HUES64 (cell line): Measurements from ENCODE around the gene FGD4.
A peak's percentile ranks its signal among the peaks of the same experiment; 100 is the strongest.

Experiments used
- H3K27ac ChIP-seq: 2 replicates; pipeline ENCODE4 v1.7.0; 2013; ENCODE audit warnings: low read depth, low read length, inconsistent platforms
- H3K27me3 ChIP-seq: 2 replicates; pipeline ENCODE4 v1.6.1; 2013; ENCODE audit warnings: mild to moderate bottlenecking, low read length; ENCODE audit not compliant: insufficient read depth
- H3K36me3 ChIP-seq: 2 replicates; pipeline ENCODE4 v1.6.1; 2013; ENCODE audit warnings: mild to moderate bottlenecking, low read length; ENCODE audit not compliant: insufficient read depth
- H3K4me1 ChIP-seq: 2 replicates; pipeline ENCODE4 v1.6.1; 2013; ENCODE audit warnings: mild to moderate bottlenecking, low read length, moderate library complexity; ENCODE audit not compliant: insufficient read depth
- H3K4me3 ChIP-seq: 2 replicates; pipeline ENCODE4 v1.5.1; 2013; ENCODE audit warnings: mild to moderate bottlenecking, low read length, moderate library complexity
- H3K9ac ChIP-seq: 2 replicates; pipeline ENCODE4 v1.6.1; 2013; ENCODE audit warnings: mild to moderate bottlenecking, low read depth, low read length
- H3K9me3 ChIP-seq: 2 replicates; pipeline ENCODE4 v1.6.1; 2013; ENCODE audit warnings: low read depth, low read length; ENCODE audit not compliant: insufficient read depth
- WGBS: fragments of 150-250, 120-280 bp; methylation state at CpG from one replicate; pipeline ENCODE4 v1.1.7; 2013; ENCODE audit warnings: missing lambda C conversion rate; 5-methylcytosine and 5-hydroxymethylcytosine counted together

Gene FGD4

DNA sequence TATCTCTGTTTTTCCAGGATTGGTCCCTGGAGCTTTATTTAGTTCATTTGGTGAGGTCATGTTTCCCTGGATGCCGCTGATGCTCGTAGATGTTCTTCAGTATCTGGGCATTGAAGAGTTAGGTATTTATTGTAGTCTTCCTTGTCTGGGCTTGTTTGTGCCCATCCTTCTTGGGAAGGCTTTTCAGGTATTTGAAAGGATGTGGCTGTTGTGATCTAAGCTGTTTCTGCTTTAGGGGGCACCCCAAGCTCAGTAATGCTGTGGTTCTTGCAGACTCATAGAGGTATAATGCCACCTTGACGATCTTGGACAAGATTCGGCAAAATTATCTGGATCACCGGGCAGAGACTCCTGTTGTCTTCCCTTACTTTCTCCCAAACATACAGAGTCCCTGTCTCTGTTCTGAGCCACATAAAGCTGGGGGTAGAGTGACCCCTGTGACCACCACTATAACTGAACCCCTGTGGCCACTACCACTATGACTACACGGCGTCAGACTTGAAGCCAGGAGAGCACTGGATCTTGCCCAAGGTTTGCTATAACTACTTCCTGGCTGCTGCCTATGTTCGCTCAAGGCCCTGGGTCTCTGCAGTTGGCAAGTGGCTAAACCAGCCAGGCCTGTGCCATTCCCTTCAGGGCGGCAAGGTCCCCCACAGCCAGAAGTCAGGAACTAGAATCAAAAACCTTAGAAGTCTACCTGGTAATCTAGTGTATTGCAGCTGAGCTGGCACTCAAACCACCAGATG lies 40.9 kb downstream of the FGD4 start:
- Histone ChIP-seq H3K27ac (0 out of 2 replicates have a peak overlapping the region, but pooled peaks have one; percentile 15), H3K4me1 (peaks cover 43% of the 10 kb centered on the region), H3K36me3 (0 out of 2 replicates have a peak, but pooled peaks cover 4% of the 10 kb centered on the region), H3K9me3 (no peaks in the 10 kb centered on the region), H3K27me3 (no peaks in the 10 kb centered on the region), H3K4me3 (no peak overlapping the region), H3K9ac (no peak overlapping the region)
- WGBS: 94% methylated on average over 9 of the region's 9 CpGs

DNA sequence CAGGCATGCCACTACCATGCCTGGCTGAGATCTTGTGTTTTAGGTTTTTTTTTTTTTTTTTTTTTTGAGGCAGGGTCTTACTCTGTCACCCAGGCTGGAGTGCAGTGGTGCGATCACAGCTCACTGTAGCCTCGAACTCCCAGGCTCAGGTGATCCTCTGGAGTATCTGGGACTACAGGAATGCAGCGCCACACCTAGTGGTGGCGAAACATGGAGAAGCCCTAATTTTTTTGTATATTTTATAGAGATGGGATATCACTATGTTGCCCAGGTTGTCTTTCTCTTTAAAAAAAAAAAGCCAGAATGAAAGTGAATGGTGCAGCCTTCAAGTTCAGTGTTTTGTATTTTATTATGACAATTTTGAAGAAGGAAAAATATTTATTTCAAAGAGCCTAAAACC lies 44.1 kb downstream of the FGD4 start:
- Histone ChIP-seq H3K9ac (no peak overlapping the region), H3K4me3 (no peak overlapping the region), H3K9me3 (no peaks in the 10 kb centered on the region), H3K36me3 (0 out of 2 replicates have a peak, but pooled peaks cover 4% of the 10 kb centered on the region), H3K27me3 (no peaks in the 10 kb centered on the region), H3K27ac (no peak overlapping the region), H3K4me1 (peaks cover 58% of the 10 kb centered on the region)
- WGBS: 96% methylated on average over 4 of the region's 4 CpGs

DNA sequence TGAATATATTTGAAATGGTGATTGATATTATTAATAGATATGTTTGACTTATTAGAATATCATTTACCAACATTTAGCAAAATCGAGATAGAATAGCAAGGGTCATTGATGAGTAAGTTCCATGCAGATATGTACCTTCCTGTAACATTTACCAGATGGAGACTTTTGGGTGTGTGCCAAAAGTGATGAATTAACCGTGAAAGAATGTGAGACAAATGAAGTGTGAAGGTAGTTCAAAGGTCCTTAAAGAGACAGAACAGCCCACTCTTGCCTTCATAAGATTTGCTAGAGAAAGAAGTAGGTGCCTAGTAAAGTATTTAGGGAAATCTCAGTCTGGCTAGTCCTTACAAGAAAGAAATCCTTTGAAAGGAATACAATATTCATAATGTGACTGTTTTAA lies 45.5 kb downstream of the FGD4 start:
- H3K4me1 ChIP-seq: peaks cover 51% of the 10 kb centered on the region
- H3K27me3 ChIP-seq: no peaks in the 10 kb centered on the region
- no peak overlapping the region for H3K4me3 ChIP-seq
- H3K27ac ChIP-seq: peak overlapping the region; percentile 16; the same call in 1 of the 2 replicates
- no peaks in the 10 kb centered on the region for H3K36me3 ChIP-seq
- no peak overlapping the region for H3K9ac ChIP-seq
- H3K9me3 ChIP-seq: no peaks in the 10 kb centered on the region
- WGBS: 19% methylated on average over 2 of the region's 2 CpGs

DNA sequence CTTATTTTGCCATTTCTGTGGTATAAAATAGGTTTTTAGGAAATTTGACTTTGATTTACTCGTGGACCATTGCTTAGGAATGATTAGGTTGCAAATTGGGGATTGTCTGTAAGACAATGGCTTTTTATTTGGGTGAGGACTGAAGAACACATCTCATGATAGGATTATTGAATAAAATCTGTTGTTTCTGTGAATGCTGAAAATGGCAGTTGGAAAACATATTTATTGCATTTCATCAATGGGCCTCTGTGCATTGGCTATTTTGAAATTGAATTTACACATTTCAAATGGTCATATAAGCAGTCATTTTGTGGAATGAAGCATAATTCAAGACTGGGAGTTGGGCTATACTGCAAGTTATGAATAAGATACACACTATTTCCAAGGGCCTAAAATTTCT lies 46.0 kb downstream of the FGD4 start:
- Histone ChIP-seq H3K9ac (no peak overlapping the region), H3K9me3 (no peaks in the 10 kb centered on the region), H3K27me3 (no peaks in the 10 kb centered on the region), H3K4me3 (no peak overlapping the region), H3K27ac (peak overlapping the region; percentile 67; the same call in 1 of the 2 replicates), H3K4me1 (peaks cover 51% of the 10 kb centered on the region), H3K36me3 (no peaks in the 10 kb centered on the region)
- 55% methylated on average over 1 of the region's 1 CpG for WGBS

GRCh38 chr12:32446316-32447119 lies 47.2 kb downstream of the FGD4 start:
- Histone ChIP-seq H3K9me3 (no peaks in the 10 kb centered on the region), H3K9ac (peak overlapping the region; percentile 43; the same call in 1 of the 2 replicates), H3K27me3 (no peaks in the 10 kb centered on the region), H3K4me3 (no peak overlapping the region), H3K27ac (peak overlapping the region; percentile 67), H3K36me3 (no peaks in the 10 kb centered on the region), H3K4me1 (peaks cover 51% of the 10 kb centered on the region)
- WGBS: 86% methylated on average over 14 of the region's 14 CpGs

- H3K4me1 ChIP-seq: peaks cover 64% of the 10 kb centered on the region
These were observed 49.2 kb downstream of the FGD4 start for GRCh38 chr12:32448586-32448985.

GRCh38 chr12:32450363-32450762 lies 51.0 kb downstream of the FGD4 start:
- Histone ChIP-seq H3K27ac (peak overlapping the region; percentile 46; the same call in 1 of the 2 replicates), H3K4me3 (no peak overlapping the region), H3K9me3 (no peaks in the 10 kb centered on the region), H3K36me3 (no peaks in the 10 kb centered on the region), H3K4me1 (peaks cover 70% of the 10 kb centered on the region), H3K27me3 (no peaks in the 10 kb centered on the region), H3K9ac (no peak overlapping the region)
- WGBS: 83% methylated on average over 2 of the region's 2 CpGs

More at GRCh38 chr12:32448586-32448985, 49.2 kb downstream of the FGD4 start:
- Histone ChIP-seq H3K9me3 (no peaks in the 10 kb centered on the region), H3K9ac (no peak overlapping the region), H3K27ac (no peak overlapping the region), H3K36me3 (no peaks in the 10 kb centered on the region), H3K4me3 (no peak overlapping the region), H3K27me3 (no peaks in the 10 kb centered on the region)
- WGBS: 92% methylated on average over 5 of the region's 6 CpGs

- Histone ChIP-seq H3K27me3 (no peaks in the 10 kb centered on the region), H3K4me3 (no peak overlapping the region), H3K36me3 (no peaks in the 10 kb centered on the region), H3K27ac (peak overlapping the region; percentile 46; the same call in 1 of the 2 replicates), H3K9me3 (no peaks in the 10 kb centered on the region), H3K9ac (no peak overlapping the region), H3K4me1 (peaks cover 70% of the 10 kb centered on the region)
- WGBS: 94% methylated on average over 1 of the region's 1 CpG
These were observed 51.4 kb downstream of the FGD4 start for GRCh38 chr12:32450768-32451167.

- WGBS: 84% methylated on average over 4 of the region's 5 CpGs
- H3K4me3 ChIP-seq: no peak overlapping the region
- no peaks in the 10 kb centered on the region for H3K27me3 ChIP-seq
- no peaks in the 10 kb centered on the region for H3K9me3 ChIP-seq
- peak overlapping the region; percentile 71 for H3K27ac ChIP-seq
- no peak overlapping the region for H3K9ac ChIP-seq
- no peaks in the 10 kb centered on the region for H3K36me3 ChIP-seq
- peaks cover 70% of the 10 kb centered on the region for H3K4me1 ChIP-seq
These were observed 52.5 kb downstream of the FGD4 start for GRCh38 chr12:32451816-32452215.

DNA sequence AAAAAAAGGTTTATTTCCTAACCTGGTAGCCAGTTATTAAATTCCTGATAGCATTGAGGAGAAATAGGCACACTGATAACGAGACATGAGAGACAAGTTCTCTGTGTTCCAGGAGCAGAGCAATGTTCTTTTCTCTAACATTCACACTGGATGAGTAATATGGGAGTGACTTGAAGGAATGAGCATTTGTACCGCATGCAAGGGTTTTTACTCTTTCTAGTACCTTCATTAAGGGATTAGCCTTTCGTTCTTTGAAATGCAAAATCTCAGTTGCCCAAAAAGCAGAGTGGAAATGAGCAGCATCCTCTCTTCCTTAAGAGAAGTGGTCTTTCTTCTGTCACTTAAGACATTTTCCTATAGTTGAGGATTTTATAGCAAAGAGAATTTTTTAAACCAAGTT lies 54.7 kb downstream of the FGD4 start:
- H3K4me1 ChIP-seq: peaks cover 73% of the 10 kb centered on the region
- no peaks in the 10 kb centered on the region for H3K36me3 ChIP-seq
- WGBS: 0% methylated on average over 3 of the region's 3 CpGs
- peak overlapping the region; percentile 98 for H3K27ac ChIP-seq
- H3K9ac ChIP-seq: peak overlapping the region; percentile 80
- no peaks in the 10 kb centered on the region for H3K9me3 ChIP-seq
- H3K27me3 ChIP-seq: no peaks in the 10 kb centered on the region
- H3K4me3 ChIP-seq: peak overlapping the region; percentile 39

- H3K36me3 ChIP-seq: no peaks in the 10 kb centered on the region
- H3K9me3 ChIP-seq: no peaks in the 10 kb centered on the region
- no CpG with 5 or more reads among the region's 1 CpG for WGBS
- H3K27ac ChIP-seq: peak overlapping the region; percentile 98
- peak overlapping the region; percentile 80 for H3K9ac ChIP-seq
- no peaks in the 10 kb centered on the region for H3K27me3 ChIP-seq
- H3K4me1 ChIP-seq: peaks cover 73% of the 10 kb centered on the region
- H3K4me3 ChIP-seq: peak overlapping the region; percentile 39
These were observed 55.5 kb downstream of the FGD4 start for GRCh38 chr12:32454866-32455265.
